HG03135 (cell line): ENCODE measurements around the gene PLXNA3.

ENCODE experiments used
- ATAC-seq: cut with Tn5 transposase; IDR thresholded peaks from one replicate; pipeline ENCODE4 v1.9.1; 2021; ENCODE audit warnings: mild to moderate bottlenecking, moderate library complexity; ENCODE audit not compliant: unreplicated experiment

Gene PLXNA3

DNA sequence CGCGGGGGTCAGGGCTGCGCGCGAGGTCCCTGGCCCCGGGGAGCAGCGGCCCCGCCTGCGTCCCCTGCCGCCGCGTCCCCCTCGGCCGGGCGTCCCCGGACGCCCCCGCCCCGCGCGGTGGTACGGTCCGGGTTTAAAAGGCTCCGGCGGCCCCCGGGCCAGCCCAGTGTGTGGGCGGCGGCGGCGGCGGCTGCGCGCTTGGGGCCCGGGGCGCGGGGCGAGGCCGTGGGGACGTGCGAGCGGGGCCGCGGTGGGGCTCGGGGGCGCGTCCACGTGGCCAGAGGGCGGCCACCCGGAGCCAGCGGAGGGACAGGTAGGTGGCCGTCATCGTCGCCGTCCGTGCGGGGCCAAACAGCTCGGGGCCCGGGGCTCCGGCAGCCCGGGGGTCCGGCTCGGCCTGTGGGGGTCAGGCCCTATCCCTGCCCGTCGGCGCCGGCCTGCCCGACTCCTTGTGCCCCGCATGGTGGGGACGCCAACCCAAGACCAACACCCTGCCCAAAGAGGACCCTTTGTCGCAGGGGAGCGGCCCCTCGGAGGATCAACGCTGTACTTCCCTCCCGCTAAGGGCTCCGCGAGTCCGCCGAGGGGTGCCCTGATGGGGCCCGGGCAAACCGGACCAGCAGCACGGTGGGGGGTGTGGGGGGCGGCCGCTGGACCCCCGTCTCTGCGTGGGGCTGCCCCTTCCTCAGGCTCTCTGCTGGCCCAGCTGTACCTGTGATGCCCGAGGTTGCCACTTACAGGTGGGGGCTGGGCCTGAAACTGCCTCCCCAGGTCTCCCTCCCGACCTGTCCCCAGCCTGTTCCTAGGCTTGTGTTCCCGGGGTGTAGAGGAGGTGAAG is at the start of gene PLXNA3:
PLXNA3 (plus strand) TSS at position 166 of the 838 bp plus-strand sequence. CDS start 1,903 bp downstream, outside the sequence.
- peak; percentile 53 for ATAC-seq

DNA sequence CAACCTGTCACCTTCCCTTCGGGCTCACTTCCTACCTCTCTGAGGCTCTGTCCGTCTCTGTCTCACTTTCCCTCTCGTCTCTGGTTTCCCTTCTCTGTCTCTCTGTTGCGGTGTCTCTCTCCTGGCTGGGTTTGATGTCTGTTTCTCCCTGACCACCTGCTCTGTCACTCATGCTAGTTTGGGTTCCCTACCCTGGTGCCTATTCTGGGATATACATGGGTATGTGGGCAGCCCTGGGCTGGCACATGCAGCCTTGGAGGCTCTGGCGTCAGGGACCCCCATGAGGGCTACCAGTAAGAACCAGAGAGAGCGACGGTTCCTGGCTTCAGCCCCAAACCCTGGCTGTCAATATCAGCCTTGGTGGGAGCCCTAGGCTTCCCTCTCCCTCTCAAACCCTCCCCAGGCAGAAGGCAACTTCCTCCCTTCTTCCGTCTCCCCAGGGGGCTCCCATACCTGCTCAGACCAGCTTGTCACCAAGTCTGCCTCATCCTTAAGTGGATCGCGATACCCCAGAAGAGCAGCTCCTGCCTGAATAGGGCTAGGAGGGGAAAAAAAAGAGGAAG is 49.3 kb upstream of the PLXNA3 start:
- no peak for ATAC-seq

DNA sequence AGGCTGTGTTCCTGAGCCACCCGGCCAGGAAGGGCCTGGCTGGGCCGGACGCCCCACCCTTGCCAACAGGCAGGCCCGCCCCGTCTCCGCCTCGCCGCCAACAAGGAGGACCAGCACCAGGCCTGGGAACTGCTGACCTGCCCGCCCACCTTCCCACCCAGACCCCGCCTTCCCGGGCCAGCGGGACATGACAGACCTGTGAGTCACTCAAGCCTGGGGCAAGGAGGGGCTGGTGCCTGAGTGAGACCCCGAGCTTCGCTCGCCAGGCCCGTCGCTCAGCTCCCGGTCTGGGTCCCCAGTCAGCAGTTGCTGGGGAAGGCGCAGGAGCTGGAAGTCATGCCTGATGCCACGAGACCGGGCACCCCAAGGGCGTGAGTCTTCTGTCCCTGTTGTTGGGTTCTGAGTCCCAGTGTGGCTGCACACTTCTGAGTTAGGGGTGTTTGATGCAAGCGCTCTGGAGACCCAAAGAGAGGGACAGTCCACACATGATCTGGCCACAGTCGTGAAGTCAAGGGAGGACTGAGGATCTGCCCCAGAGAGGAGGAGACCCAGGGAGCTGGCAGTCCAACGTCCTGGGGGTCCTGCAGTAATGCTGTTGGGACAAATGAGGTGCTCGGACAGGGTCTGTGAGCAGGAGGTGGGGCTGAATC is 48.7 kb upstream of the PLXNA3 start, which contains the start of gene DNASE1L1:
DNASE1L1 (minus strand) TSS at position 33 of the 650 bp plus-strand sequence. CDS start 3,686 bp downstream, outside the sequence.
- no peak for ATAC-seq

DNA sequence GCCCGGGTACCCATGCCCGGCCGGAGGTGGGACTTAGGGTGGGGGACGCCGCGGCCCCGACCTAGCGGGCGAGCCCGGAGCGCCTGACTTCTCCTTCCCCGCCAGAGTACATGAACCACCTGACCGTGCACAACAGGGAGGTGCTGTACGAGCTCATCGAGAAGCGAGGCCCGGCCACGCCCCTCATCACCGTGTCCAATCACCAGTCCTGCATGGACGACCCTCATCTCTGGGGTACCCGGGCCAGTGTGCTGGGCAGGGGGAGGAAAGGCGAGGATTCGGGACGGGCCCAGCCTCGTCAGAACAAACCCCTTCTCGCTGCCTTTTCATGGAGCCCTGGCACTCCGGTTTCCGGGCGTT is 46.1 kb upstream of the PLXNA3 start:
- ATAC-seq, result peak; percentile 51

DNA sequence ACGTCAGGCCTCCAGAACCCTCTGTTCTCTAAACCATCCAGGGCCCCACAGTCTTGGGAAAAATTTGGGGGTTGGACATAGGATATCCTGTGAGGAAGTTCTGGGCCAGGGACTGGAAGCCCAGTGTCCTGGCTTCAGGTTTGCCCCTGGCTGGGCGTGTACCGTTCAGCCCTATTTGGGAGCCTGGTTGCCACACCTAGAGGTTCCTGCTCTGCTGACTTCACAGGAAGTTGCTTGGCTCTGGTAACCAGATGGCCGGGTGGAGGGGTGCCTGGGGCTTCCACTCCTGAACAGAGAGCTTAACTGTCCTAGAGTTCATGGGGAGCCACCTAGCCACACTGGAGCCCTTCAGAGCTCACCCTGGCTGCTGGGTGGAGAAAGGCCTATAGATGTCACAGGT is 45.6 kb upstream of the PLXNA3 start:
- no peak for ATAC-seq

DNA sequence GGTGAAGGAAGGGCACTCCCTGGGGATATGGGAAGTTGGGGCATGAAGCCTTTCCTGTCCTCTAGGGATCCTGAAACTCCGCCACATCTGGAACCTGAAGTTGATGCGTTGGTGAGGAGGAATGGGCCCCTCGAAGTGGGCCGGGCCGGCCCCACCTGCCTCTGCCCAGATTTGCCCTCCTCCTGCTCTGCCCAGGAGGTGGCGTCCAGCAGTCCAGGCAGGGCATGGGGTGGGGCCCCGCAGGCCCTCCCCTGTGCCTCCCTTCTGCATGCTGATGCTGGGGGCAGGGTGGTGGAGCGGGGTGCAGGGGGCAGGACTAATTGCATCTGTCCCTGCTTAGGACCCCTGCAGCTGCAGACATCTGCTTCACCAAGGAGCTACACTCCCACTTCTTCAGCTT is 44.9 kb upstream of the PLXNA3 start:
- ATAC-seq, result no peak

DNA sequence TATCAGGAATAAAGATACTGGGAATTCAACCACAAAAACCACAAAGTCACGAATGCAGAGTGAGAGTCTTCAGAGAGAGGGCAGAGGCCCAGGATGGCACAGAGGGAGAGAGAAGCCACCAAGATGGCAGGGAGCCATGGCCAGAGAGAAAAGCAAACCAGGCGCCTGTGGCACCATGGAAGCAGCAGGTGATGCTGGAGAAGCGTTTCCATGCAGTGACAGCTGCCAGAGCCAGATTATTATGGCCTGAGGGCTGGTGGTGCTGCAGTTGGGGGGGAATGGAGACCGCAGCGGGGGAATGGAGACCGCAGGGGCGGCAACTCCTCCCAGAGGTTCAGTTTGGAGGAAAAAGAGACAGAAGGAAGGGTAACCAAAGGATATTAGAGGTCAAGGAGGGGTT is 40.9 kb upstream of the PLXNA3 start:
- no peak for ATAC-seq

DNA sequence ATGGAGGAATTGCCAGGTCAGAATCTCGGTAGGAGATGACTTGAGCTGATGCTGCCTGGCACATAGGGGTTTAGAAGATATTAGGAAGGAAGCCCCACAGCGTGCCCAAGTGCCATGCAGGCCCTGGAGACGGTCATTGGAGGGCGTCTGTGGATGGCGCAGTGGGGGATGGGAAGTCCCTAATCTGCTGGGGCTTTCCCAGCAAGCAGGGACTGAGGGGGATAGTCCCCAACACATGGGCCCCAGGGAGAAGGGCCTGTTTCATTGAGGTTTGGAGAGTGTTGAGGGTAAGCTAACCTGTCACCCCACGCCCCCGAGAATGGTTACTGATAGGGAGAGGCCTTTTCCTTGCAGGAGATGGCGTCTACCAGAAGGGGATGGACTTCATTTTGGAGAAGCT is 38.9 kb upstream of the PLXNA3 start:
- no peak for ATAC-seq

DNA sequence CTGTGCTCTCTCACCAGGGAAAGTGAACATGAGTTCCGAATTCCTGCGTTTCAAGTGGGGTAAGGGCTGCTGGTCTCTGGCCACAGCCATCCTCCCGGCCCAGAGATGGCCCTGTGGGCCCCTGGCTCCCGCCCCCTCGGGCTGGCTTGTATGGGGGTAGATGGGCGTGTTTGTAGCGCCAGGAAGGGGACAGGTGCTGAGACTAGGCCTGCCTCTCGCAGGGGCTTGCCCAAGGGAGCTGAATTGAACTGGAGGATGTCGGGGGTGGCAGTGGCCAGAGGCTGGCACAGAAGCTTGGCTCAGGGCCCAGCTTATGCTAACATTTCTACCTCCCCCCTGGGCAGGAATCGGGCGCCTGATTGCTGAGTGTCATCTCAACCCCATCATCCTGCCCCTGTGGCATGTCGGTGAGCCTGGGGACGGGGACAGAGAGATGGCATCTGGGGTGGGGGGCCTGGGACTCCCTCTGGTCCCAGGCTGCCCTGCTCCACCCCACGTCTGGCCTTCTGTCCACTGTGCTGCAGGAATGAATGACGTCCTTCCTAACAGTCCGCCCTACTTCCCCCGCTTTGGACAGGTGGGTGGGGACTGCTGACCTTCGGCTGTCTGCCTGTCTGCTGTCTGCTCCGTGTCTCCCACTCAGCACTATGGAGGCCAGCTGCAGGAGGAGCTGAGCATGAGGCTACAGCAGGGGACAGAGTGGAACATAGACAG is 38.2 kb upstream of the PLXNA3 start:
- no peak for ATAC-seq

DNA sequence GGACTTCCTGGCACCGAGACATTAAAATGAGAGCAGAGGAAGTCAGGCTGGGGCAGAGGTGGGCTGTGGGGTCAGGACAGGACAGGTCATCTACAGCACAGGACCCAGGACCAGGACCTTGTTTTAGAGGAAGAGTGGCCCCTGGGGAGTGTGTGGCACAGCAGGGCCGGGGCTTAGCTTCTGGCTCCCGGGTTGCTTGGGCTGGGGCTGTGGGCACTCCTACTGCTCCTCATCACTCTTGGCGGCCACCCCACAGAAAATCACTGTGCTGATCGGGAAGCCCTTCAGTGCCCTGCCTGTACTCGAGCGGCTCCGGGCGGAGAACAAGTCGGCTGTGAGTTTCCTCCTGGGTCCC is 37.7 kb upstream of the PLXNA3 start:
- no peak for ATAC-seq

DNA sequence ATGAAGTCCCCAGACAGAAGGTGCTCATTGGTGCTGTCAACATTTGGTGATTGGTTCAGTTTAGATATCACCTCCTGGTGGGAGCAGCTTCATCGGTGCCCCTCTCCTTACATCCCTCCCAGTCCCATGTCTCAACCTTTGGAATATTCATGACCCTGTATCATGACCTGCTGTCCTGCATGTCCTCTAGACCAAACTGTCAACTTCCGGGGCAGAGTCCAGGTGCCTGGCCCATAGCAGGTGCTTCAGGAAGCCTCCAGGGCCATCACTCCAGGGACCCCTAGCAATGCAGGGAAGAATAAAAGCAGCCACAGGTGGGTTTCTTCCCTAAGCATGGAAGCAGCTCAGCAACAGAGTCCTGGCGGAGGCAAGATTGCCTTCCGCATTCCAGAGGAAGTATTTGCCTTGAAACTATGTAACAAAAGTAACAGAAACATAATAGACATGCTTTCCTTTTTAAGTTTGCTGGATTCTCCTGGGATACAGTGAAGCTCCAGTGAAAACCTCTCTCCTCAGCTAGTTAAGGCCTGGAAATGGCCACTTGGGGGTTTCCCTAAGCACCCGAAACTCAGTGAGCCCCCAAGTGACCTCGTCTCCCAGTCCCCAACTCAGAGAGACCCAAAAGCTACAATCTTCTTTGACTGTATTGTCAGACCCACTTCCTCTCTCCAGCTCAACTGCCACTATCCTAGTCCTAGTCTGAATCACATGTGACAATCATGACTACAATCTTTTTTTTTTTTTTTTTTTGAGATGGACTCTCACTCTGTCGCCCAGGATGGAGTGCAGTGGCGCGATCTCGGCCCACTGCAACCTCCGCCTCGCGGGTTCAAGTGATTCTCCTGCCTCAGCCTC is 30.9 kb upstream of the PLXNA3 start:
- ATAC-seq, result no peak

DNA sequence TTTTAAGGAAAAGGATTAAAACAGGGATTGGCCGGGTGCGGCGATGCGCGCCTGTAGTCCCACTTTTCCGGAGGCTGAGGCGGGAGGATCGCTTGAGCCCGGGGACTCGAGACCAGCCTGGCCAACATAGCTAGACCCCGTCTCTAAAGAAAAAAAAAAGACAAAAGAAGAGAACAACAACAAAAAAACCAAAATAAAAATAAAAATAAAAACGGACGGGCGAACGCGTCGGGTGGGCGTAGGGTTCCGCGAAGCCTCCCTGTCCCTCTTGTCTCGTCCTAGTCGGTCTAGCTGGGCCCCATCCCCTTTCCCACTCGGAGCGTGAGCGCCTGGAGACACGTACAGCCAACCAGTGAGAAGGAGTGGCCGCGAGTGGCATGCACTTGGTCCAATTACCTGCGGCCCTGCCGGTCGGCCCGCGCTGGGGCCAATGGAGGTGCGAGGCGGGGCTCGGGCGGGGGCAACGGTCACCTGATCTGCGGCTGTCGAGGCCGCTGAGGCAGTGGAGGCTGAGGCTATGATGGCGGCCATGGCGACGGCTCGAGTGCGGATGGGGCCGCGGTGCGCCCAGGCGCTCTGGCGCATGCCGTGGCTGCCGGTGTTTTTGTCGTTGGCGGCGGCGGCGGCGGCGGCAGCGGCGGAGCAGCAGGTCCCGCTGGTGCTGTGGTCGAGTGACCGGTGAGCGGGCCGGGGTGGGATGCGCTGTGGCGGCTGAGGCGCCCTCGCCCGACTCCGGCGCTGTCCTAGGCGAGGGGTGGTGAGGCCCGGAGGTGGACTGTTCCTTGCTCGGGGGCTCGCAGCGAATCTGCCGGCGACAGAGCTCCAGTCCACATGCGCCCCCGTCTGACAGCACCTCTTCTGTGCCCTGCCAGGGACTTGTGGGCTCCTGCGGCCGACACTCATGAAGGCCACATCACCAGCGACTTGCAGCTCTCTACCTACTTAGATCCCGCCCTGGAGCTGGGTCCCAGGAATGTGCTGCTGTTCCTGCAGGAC is 29.6 kb upstream of the PLXNA3 start, which contains the start of gene ATP6AP1:
ATP6AP1 (plus strand) TSS at position 502 of the 996 bp plus-strand sequence; CDS start at position 518, 16 bp downstream.
- peak; percentile 92 for ATAC-seq

DNA sequence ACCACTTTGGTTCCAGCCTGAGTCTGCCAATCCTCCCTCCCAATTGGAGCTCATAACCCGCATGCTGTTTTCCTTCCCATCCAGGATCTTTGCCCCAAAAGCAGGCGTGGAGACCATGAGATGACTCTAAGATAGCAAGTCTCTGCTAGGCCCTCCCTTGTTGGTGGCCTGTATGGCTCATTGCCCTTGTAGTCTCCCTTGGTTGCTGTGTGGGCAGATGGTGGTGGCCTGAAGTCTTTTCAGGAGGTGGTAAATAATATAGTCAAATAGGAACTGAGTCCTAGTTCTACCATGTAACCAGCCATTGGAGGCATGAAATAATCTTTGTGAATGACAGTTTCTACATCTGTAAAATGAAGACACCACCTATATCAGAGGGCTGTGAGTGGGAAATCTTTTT is 28.4 kb upstream of the PLXNA3 start:
- no peak for ATAC-seq

DNA sequence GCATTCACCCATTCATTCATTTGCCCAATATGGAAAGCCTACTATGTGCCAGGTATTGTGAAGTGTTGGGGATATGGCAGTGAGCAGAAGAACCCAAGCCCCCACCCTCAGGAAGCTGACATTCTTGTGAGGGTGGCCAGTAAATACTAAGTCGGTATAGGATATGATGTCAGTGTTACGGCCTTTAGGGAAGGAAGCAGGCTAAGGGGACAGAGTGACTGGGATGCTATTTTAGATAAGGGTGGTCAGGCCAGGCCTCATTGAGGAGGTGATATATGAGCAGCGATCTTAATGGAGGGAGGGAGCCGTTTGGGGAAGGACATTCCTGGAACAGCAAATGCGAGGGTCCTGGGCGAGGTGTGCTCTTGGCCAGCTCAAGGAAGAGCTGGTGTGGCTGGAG is 27.6 kb upstream of the PLXNA3 start:
- no peak for ATAC-seq

DNA sequence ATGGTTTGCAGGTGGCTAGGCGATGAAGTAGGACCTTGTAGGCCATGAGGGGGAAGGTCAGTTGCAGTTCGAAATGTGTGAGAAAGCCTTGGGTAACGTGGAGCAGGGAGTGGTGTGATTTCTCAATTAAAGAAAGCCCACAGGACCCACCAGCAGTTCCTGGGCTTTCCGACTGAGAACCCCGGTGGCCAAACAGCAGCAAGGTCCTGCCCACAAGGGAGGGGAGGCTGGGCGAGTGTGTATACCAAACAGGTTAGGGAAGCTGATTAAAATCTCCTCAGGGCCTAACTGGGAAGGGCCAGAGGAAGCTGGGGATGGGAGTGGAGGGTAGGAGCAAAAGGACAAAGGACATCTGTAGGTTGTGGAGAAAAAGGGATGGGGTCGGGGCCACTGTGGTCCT is 27.2 kb upstream of the PLXNA3 start:
- ATAC-seq, result no peak

DNA sequence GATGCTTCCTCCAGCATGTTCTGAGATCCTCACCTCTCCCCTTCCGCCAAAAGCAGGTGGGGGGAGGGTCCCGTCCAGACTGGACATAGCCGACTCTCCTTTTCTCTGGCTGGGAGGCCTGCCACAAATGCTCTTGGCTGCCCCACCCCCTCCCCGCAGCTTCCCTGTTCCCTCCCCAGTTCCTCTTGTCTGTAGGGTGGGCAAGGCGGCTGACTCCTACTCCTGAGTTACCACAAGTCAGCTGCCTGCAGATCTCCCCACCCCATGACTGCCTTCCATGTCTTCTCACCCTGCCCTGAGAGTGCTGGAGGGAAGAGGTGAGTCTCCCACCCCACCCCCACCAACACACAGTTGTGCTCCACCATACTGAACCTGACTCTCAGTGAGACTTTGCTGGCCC is 26.7 kb upstream of the PLXNA3 start:
- no peak for ATAC-seq

DNA sequence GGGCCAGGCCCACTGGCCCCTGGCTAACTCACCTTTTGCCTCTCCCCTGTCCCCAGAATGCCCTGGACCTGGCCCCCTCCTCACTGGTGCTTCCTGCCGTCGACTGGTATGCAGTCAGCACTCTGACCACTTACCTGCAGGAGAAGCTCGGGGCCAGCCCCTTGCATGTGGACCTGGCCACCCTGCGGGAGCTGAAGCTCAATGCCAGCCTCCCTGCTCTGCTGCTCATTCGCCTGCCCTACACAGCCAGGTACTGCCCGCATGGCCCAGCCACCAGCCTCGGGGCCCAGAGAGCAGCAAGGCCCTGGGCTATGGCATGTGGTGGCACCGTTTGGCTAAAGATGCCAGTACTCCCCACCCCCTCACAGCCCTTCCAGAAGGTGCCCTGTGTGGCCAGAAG is 25.9 kb upstream of the PLXNA3 start:
- ATAC-seq, result no peak

DNA sequence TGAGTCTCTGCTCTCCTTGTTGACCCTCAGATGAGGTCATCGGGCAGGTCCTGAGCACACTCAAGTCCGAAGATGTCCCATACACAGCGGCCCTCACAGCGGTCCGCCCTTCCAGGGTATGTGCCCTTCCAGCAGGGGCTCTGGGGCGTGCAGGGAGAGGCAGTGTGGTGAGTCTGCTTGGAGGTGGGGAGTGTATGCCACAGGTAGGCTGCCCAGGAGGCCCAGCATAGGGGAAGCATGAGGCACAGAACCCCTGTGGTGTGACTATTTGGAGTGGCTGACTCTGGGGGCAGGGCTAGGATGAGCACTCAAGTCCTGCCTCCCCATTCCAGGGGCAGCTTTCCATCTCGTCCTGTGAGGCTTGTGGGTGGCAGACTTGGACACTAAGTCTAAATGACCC is 24.5 kb upstream of the PLXNA3 start:
- ATAC-seq, result no peak
